T1000 (cell line): ENCODE results near the gene PPP4R1.

Source experiments
- DNase-seq: peaks from one replicate; lab custom pipeline; 2025; ENCODE audit warnings: mixed read lengths; lab: John Stamatoyannopoulos, UW

PPP4R1 gene

GRCh38 chr18:9587924-9588323 is 26.4 kb downstream of the PPP4R1 start:
- no peak for DNase-seq

GRCh38 chr18:9586814-9587213 is 27.5 kb downstream of the PPP4R1 start:
- no peak for DNase-seq

- no peak for DNase-seq
Measured at GRCh38 chr18:9581667-9582066, 32.7 kb downstream of the PPP4R1 start.

- no peak for DNase-seq
Measured at GRCh38 chr18:9578306-9578705, 36.1 kb downstream of the PPP4R1 start.

GRCh38 chr18:9577361-9577760 is 37.0 kb downstream of the PPP4R1 start:
- no peak for DNase-seq

- no peak for DNase-seq
Measured at GRCh38 chr18:9575558-9575957, 38.8 kb downstream of the PPP4R1 start.

- DNase-seq = no peak
Measured at GRCh38 chr18:9574473-9575115, 39.8 kb downstream of the PPP4R1 start.

GRCh38 chr18:9571546-9571945 is 42.8 kb downstream of the PPP4R1 start:
- DNase-seq = no peak

GRCh38 chr18:9570255-9570654 is 44.1 kb downstream of the PPP4R1 start:
- no peak for DNase-seq

- no peak for DNase-seq
Measured at GRCh38 chr18:9569178-9569577, 45.2 kb downstream of the PPP4R1 start.

GRCh38 chr18:9568186-9568585 is 46.2 kb downstream of the PPP4R1 start:
- no peak for DNase-seq

- no peak for DNase-seq
Measured at GRCh38 chr18:9565407-9565806, 49.0 kb downstream of the PPP4R1 start.

- DNase-seq = no peak
Measured at GRCh38 chr18:9563331-9563730, 51.0 kb downstream of the PPP4R1 start.

- no peak for DNase-seq
Measured at GRCh38 chr18:9562584-9562983, 51.8 kb downstream of the PPP4R1 start.

- DNase-seq = no peak
Measured at GRCh38 chr18:9561759-9562158, 52.6 kb downstream of the PPP4R1 start.

GRCh38 chr18:9559253-9559652 is 55.1 kb downstream of the PPP4R1 start:
- DNase-seq = no peak

- no peak for DNase-seq
Measured at GRCh38 chr18:9558387-9559064, 55.8 kb downstream of the PPP4R1 start.

GRCh38 chr18:9557250-9557943 is 57.0 kb downstream of the PPP4R1 start:
- DNase-seq = no peak

GRCh38 chr18:9552616-9553015 is 61.7 kb downstream of the PPP4R1 start:
- DNase-seq = no peak

- DNase-seq = no peak
Measured at GRCh38 chr18:9552191-9552590, 62.2 kb downstream of the PPP4R1 start.

GRCh38 chr18:9550429-9550828 is 63.9 kb downstream of the PPP4R1 start:
- no peak for DNase-seq

GRCh38 chr18:9549405-9549804 is 65.0 kb downstream of the PPP4R1 start:
- no peak for DNase-seq

- no peak for DNase-seq
Measured at GRCh38 chr18:9547782-9548181, 66.6 kb downstream of the PPP4R1 start.
